HG03025 (cell line): ENCODE data around the gene CEACAM19.

Source experiments
- ATAC-seq: cut with Tn5 transposase; IDR thresholded peaks from one replicate; pipeline ENCODE4 v1.9.1; 2021; ENCODE audit warnings: mild to moderate bottlenecking, moderate library complexity; ENCODE audit not compliant: unreplicated experiment, low FRiP score

Gene CEACAM19

GRCh38 chr19:44644402-44645016, 26.8 kb upstream of the CEACAM19 start:
- no peak for ATAC-seq

DNA sequence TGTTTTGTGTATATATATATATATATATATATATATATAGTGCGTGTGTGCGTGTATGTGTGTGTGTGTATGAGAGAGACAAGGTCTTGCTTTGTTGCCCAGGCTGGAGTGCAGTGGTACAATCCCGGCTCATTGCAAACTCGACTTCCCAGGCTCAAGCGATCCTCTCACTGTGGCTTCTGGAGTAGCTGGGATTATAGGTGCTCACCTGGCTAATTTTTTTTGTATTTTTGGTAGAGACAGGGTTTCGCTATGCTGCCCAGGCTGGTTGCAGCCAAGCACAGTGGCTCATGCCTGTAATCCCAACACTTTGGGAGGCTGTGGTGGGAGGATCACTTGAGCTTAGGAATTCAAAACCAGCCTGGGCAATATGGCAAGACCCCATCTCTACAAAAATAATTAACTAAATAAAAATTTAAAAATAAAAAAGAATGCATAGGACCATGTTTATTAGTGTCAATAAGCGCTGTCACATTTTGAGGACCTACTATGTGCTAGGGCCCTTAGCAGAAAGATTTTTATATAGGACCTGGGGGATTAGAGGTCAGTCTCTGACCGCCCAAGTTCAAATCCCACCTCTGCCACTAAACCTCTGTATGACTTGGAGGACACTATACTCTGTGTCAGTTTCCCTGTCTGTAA, 25.8 kb upstream of the CEACAM19 start:
- ATAC-seq, result no peak

- no peak for ATAC-seq
Measured at GRCh38 chr19:44646049-44646416, 25.2 kb upstream of the CEACAM19 start.

DNA sequence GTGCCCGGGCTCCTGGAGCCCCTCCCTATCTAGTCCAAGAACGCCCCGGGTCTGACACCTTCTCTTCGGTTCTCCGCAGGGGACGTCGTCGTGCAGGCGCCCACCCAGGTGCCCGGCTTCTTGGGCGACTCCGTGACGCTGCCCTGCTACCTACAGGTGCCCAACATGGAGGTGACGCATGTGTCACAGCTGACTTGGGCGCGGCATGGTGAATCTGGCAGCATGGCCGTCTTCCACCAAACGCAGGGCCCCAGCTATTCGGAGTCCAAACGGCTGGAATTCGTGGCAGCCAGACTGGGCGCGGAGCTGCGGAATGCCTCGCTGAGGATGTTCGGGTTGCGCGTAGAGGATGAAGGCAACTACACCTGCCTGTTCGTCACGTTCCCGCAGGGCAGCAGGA, 24.1 kb upstream of the CEACAM19 start:
- ATAC-seq, result no peak

GRCh38 chr19:44648631-44649251, 22.5 kb upstream of the CEACAM19 start:
- ATAC-seq, result no peak

GRCh38 chr19:44649578-44650145, 21.6 kb upstream of the CEACAM19 start:
- ATAC-seq, result no peak

- ATAC-seq, result no peak
Measured at GRCh38 chr19:44653343-44653742, 17.9 kb upstream of the CEACAM19 start.

DNA sequence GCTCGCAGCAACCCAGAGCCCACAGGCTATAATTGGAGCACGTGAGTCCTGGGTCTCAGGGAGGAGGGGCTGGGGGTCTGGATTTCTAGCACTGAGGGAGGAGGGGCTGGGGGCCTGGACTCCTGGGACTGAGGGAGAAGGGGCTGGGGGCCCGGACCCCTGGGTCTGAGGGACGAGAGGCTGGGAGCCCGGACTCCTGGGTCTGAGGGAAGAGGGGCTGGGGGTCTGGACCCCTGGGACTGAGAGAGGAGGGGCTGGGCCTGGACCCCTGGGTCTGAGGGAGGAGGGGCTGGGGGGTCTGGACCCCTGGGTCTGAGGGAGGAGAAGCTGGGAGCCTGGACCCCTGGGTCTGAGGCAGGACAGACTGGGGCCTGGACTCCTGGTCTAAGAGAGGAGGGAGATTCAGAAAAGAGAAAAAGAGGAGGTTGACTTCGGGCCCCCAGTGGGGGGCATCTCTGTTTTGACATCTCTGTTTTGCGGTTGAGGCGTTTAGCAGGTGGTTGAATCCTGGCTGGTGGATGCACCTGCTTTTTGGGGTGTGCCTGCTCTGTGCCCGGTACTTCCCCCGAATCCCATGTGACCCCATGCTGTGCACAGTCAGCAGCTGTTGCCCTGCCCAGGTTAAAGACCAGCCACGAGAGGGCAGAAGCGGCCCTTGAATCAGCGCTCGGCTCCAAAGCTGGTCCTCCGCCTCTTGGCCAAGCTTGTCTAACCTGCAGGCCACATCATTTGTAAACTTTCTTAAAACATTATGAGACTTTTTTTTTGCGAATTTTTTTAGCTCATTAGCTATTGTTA, 17.1 kb upstream of the CEACAM19 start:
- peak; percentile 61 for ATAC-seq

DNA sequence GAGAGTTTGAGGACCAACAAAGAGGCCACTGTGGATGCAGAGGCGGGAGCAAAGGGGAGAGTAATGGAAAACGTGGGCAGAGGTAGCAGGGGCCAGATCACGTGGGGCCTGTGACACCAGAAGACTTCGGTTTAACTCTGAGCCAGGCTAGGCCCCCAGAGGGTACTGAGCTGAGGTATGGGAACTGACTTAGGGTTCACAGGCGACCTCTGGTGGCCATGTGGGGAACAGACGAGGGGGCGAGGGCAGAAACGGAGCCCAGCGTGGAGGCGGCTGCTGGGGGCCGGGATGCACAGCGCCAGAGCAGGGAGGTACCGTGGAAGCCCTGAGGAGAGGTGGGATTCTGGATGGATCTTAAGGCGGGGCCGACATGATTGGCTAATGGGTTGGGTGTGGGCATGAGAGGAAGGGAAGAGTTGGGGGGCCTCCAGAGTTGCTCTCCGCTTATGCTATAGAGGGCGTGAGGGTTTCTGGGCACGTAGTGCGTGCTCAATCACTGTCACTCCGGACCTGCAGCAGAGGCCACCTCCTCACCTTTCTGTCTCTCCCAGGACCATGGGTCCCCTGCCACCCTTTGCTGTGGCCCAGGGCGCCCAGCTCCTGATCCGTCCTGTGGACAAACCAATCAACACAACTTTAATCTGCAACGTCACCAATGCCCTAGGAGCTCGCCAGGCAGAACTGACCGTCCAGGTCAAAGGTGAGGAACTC, 13.9 kb upstream of the CEACAM19 start:
- ATAC-seq, result no peak

GRCh38 chr19:44658069-44658733, 13.1 kb upstream of the CEACAM19 start:
- ATAC-seq, result no peak

- no peak for ATAC-seq
Measured at GRCh38 chr19:44660081-44660480, 11.2 kb upstream of the CEACAM19 start.

GRCh38 chr19:44661205-44661604, 10.1 kb upstream of the CEACAM19 start:
- no peak for ATAC-seq

GRCh38 chr19:44661904-44662303, 9.4 kb upstream of the CEACAM19 start:
- ATAC-seq, result no peak

DNA sequence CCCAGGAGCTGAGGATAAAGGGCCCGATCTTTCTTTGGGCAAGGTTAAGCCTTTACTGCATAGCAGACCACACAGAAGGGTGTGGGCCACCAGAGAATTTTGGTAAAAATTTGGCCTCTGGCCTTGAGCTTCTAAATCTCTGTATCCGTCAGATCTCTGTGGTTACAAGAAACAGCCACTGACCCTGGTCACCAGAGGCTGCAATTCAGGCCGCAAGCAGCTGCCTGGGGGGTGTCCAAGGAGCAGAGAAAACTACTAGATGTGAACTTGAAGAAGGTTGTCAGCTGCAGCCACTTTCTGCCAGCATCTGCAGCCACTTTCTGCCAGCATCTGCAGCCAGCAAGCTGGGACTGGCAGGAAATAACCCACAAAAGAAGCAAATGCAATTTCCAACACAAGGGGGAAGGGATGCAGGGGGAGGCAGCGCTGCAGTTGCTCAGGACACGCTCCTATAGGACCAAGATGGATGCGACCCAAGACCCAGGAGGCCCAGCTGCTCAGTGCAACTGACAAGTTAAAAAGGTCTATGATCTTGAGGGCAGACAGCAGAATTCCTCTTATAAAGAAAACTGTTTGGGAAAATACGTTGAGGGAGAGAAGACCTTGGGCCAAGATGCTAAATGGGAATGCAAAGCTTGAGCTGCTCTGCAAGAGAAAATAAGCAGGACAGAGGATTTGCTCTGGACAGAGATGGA, 8.4 kb upstream of the CEACAM19 start:
- no peak for ATAC-seq

DNA sequence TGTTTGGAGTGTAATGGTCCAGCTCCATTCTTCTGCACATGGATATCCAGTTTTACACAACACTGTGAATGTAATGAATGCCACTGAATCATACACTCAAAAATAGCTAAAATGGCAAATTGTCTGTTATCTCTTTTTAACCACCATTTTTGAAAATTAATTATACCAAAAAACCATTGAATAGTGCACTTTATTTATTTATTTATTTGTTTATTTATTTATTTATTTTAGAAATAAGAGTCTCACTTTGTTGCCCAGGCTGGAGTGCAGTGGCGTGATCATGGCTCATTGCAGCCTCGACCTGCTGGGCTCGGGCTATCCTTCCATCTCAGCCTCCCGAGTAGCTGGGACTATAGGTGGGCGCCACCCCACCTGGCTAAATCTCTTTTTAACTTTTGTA, 7.3 kb upstream of the CEACAM19 start:
- ATAC-seq, result no peak

- no peak for ATAC-seq
Measured at GRCh38 chr19:44664976-44665375, 6.3 kb upstream of the CEACAM19 start.

GRCh38 chr19:44666852-44667556, 4.3 kb upstream of the CEACAM19 start:
- ATAC-seq, result no peak

DNA sequence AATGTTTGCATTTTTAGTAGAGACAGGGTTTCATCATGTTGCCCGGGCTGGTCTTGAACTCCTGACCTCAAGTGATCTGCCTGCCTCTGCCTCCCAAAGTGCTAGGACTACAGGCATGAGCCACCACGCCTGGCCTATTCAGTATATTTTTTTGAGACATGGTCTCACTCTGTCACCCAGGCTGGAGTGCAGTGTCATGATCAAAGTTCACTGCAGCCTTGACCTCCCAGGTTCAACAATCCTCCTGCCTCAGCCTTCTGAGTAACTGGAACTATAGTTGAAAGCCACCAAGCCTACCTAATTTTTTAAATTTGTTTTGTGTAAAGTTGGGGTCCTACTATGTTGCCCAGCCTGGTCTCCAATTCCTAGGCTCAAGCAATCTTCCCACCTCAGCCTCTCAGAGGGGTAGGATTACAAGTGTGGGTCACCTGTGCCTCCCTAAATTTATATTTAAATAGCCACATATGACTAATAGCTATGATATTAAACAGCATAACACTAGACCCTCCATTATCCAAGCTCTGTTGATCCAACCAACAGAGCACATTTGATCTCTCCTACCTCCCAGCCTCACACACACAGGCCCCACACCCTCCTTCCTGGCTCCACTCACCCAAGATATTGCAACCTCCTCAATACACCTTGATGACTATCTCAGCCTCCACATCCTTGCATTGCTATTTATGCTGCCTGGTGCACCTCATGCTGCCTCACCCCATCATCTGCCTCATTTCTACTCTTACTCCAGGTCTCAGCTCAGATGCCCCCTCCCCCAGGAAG, 2.1 kb upstream of the CEACAM19 start:
- no peak for ATAC-seq
